IPS-15b (cell line): Measurements from ENCODE around the gene GRAMD1A.
"Not testable (repeated sequence)": the region's sequence is repeated elsewhere in the genome, so short reads cannot be mapped to it uniquely, and the experiment has no call there.

ENCODE experiments used
- H3K27me3 ChIP-seq: one replicate; pipeline ENCODE4 v1.6.1; 2013; ENCODE audit warnings: low read length; ENCODE audit not compliant: control insufficient read depth, insufficient read depth
- H3K36me3 ChIP-seq: one replicate; pipeline ENCODE4 v1.6.1; 2013; ENCODE audit warnings: low read length; ENCODE audit not compliant: control insufficient read depth, insufficient read depth
- H3K4me1 ChIP-seq: one replicate; pipeline ENCODE4 v1.6.1; 2013; ENCODE audit warnings: mild to moderate bottlenecking, low read length; ENCODE audit not compliant: control insufficient read depth, insufficient read depth
- H3K4me3 ChIP-seq: one replicate; pipeline ENCODE4 v1.5.1; 2013; ENCODE audit warnings: low read depth, low read length
- H3K9ac ChIP-seq: one replicate; pipeline ENCODE4 v1.6.1; 2013; ENCODE audit warnings: low read depth, mild to moderate bottlenecking, low read length
- H3K9me3 ChIP-seq: one replicate; pipeline ENCODE4 v1.6.1; 2013; ENCODE audit warnings: mild to moderate bottlenecking, low read length; ENCODE audit not compliant: control insufficient read depth, insufficient read depth

GRAMD1A gene

DNA sequence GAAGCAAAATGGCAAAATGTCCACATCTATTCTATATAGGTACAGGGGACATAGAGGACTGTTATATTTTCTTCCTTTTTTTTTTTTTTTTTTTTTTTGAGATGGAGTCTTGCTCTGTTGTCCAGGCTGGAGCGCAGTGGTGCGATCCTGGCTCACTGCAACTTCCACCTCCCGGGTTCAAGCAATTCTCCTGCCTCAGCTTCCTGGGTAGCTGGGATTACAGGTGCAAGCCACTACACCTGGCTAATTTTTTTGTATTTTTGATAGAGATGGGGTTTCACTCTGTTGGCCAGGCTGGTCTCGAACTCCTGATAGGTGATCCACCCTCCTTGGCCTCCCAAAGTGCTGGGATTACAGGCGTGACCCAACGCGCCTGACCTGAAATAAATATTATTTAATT lies 1.9 kb upstream of the GRAMD1A start:
- H3K4me1 ChIP-seq: peaks cover 12% of the 10 kb centered on the region
- not testable (repeated sequence) for H3K4me3 ChIP-seq, H3K9ac ChIP-seq, H3K27me3 ChIP-seq, H3K36me3 ChIP-seq, H3K9me3 ChIP-seq

DNA sequence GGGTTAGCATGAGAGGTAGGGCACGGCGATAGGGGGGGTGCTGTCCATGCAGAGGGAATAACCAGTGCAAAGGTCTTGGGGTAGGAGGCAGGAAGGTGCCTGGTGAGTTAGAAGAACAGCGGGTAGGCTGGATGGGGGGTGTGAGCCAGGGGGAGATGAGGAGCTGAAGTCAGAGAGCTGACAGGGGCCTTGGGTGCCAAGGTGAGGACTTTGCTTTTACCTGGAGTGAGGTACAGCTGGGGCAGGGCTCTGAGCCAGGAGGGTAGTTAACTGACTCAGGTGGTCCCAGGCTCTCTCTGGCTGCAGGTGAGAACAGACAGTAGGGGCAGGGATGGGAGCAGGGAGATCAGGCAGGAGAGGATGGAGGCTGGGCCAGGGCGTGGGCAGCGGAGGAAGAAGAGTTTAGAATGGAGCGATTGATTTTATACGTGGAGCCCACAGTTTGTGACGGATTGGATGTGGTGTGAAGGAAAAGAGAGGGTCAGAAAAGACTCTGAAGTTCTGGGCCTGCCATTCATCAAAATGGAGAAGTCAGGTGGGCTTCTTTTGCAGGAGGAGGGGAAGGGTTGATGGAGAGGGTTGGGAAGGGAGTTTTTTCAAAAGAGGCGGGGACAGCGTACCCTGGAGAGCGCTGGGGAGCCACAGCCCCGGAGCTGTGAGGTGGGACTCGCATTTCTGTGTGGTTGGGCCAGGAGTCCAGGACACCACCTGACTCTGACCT lies 1.2 kb upstream of the GRAMD1A start:
- H3K36me3 ChIP-seq: no peaks in the 10 kb centered on the region
- peak overlapping the region; percentile 97 for H3K9ac ChIP-seq
- peaks cover 16% of the 10 kb centered on the region for H3K4me1 ChIP-seq

DNA sequence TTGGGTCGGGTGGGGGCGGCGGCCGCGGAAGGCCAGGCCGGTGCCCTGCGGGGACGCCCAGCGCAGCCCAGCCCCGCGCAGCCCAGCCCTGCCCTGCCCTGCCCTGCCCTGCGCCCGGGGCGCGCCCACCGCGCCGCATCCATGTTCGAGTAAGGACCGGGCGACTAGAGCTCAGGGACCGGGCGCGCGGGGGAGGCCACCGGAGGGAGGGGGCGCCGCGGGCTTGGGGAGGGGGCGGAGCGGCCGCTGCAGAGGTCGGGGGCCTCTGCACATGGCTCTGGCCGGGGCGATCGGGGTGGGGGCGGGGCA lies 169 bp downstream of the GRAMD1A start:
- Histone ChIP-seq H3K9me3 (no peaks in the 10 kb centered on the region), H3K36me3 (peaks cover 7% of the 10 kb centered on the region), H3K4me1 (peaks cover 16% of the 10 kb centered on the region), H3K27me3 (no peaks in the 10 kb centered on the region), H3K9ac (peak overlapping the region; percentile 74), H3K4me3 (peak overlapping the region; percentile 92)

More for the DNA sequence above, 1.2 kb upstream of the GRAMD1A start:
- Histone ChIP-seq H3K9me3 (no peaks in the 10 kb centered on the region), H3K4me3 (peak overlapping the region; percentile 92), H3K27me3 (no peaks in the 10 kb centered on the region)

DNA sequence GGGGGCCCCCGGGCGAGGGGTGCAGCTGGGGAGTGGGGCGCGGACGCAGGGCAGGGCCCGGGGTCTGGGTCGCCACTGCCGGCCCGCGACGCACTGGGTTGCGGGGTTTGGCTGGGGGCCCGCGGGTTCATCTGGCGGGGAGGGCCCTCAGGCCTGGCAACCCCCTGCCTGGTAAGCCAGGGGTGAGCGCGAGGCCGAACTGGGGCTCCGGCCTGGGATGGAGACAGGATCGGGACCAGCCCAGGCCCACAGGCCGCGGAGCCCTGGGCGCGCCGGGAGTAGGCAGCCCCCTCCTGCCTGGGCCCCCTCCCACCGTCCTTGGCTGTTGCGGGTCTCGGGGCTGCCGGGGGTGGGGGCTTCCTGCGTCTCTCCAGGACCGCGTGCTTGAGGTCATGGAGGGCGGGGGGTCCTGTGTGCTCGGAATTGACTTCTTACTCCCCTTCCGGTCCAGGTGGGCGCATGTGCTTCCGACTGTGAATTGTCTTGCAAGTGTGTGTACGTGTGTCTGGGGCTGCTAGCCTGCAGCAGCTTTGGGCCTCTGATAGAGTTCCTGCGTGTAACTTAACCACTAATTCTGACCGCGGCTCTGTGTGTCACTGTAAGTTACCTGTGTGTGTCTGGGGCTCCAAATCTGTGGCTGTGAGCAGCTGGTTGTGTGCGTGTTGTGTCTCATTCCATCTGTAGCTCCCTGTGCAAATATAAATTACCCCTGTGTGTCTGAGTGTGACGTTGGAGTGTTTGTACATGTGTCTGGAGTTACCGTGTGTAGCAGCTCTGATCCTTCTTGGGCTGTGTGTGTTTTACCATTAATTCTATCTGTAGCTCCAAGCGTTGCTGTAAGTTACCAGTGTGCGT lies 751 bp downstream of the GRAMD1A start:
- Histone ChIP-seq H3K4me3 (peak overlapping the region; percentile 50), H3K4me1 (peaks cover 16% of the 10 kb centered on the region), H3K9ac (peak overlapping the region; percentile 74), H3K27me3 (no peaks in the 10 kb centered on the region), H3K36me3 (peaks cover 11% of the 10 kb centered on the region), H3K9me3 (no peaks in the 10 kb centered on the region)

DNA sequence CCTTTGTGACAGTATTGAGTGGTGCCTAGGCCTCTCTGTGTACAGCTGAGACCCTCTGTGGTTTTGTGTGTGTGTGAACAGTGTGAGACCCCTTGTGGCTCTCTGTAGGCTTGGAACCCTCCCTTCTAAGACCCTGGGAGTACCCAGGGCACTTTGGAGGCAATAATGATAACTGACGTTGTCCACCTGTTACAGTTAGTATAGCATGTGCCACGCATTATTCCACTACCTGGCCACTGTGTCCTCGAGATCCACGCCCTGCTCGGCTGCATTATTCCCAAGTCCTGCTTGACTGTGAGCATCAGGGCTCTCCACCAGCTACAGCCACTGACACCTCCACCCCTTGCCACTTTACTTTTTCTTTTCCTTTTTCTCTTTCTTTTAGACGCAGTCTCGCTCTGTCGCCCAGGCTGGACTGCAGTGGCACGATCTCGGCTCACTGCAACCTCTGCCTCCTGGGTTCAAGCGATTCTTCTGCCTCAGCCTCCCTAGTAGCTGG lies 2.0 kb downstream of the GRAMD1A start:
- Histone ChIP-seq H3K9me3 (no peaks in the 10 kb centered on the region), H3K36me3 (peaks cover 12% of the 10 kb centered on the region), H3K4me3 (peak overlapping the region; percentile 50), H3K4me1 (peaks cover 16% of the 10 kb centered on the region), H3K9ac (no peak overlapping the region), H3K27me3 (no peaks in the 10 kb centered on the region)

DNA sequence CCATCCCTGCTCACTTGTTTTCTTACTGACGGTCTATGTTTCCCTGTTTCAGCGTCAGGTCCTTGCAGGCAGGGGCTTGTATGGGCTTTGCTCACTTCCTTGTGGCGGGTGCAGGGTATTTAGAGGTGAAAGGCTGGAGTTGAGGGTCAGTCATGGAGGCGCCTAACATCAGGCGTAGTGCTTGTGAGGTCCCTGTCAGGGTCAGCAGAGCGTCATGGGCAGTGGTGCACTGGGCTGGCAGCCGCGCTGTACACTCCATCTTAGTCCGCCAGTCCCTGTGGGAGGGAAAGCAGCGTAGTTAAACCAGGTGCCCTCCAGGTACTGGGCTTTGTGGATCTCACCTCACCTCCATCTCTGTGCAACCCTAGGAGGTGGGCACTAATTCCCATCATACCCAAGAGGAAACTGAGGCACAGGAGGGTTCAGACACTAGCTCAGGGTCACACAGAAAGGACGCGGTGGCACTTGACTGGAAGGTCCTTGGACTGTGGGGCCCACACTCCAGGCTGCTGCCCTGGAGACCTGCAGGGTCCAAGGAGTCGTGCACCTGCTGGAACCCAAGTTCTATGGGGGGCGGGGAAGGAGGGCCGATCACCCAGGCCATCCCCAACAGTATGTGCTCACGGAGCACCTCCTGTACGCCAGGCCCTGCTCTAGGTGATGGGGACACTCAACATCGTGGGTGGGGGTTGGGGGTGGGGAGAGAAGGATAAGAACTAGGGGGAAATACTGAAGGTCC lies 4.6 kb downstream of the GRAMD1A start:
- Histone ChIP-seq H3K36me3 (peaks cover 20% of the 10 kb centered on the region), H3K9me3 (no peaks in the 10 kb centered on the region), H3K4me1 (peaks cover 7% of the 10 kb centered on the region), H3K27me3 (no peaks in the 10 kb centered on the region), H3K4me3 (no peak overlapping the region), H3K9ac (peak overlapping the region; percentile 54)

DNA sequence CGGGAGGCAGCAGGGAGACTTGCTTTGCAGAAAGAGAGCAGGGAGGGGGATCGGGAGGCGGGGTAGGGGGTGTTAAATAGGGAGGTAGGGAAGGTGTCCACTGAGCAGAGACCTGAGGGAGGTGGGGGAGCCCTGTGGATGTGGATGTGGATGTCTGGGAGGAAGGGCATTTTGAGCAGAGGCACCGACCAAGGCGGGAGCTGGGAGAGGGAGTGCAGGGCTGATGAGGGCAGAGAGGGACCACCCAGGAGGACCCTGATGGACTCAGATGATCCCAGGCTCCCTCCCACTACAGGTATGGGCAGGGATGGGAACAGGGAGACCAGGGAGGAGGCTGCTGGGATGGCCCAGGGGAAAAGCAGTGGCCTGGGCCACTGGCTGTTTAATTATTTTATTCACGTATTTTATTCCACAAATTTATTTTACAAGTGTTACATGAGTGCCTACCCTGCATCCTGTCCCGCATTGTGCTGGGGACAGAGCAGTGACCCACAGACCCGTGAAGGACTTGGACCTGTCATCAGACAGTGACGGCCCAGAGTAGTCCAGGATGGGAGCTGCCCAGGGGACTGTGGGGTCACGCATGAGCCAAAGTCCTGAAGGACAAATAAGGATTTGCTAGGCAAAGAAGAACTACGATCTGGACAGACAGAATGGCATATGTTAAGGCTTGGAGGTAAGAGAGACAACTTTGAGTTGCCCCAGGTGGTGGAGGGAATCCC lies 5.3 kb downstream of the GRAMD1A start:
- Histone ChIP-seq H3K4me3 (no peak overlapping the region), H3K4me1 (peaks cover 7% of the 10 kb centered on the region), H3K9ac (no peak overlapping the region), H3K36me3 (peaks cover 27% of the 10 kb centered on the region), H3K9me3 (no peaks in the 10 kb centered on the region), H3K27me3 (no peaks in the 10 kb centered on the region)

DNA sequence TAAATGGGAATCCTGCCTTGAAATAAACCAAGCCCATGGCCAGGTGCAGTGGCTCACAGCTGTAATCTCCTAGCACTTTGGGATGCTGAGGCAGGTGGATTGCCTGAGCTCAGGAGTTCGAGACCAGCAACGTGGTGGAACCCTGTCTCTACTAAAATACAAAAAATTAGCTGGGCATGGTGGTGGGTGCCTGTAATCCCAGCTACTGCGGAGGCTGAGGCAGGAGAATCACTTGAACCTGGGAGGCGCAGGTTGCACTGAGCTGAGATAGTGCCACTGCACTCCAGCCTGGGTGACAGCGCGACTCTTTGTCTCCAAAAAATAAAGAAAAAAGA lies 5.9 kb downstream of the GRAMD1A start:
- not testable (repeated sequence) for H3K9ac ChIP-seq, H3K4me1 ChIP-seq, H3K9me3 ChIP-seq, H3K4me3 ChIP-seq, H3K27me3 ChIP-seq
- peaks cover 31% of the 10 kb centered on the region for H3K36me3 ChIP-seq

DNA sequence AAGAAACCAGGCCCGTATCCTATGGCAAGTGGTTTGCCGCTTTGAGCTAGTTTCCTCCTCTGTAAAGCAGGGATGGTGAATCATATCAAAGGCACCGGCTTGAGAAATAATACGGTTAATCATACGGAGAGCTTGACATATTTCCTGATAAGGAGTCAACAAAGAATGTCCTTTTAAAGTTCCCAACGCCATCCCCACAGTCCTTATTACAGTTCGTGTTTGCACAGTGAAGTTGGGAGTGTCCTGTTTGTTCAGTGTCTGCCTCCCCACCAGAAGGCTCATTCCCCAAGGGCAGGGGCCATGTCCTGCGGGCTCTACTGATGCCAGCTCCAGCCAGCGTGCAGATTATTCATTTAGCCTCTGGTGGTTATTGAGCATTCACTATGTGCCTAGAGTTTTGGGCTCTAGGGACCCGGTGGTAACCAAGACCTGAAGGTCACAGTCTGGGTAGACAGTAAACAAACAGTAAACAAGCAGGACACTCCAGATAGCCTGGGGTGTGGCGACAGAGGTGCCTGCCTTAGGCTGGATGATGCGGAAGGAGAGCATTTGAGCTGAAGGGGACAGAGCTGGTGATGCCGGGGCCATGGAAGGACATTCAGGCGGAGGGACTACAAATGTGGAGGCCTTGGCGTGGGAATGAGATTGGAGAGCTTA lies 6.3 kb downstream of the GRAMD1A start:
- H3K4me1 ChIP-seq: peaks cover 7% of the 10 kb centered on the region
- H3K36me3 ChIP-seq: peaks cover 36% of the 10 kb centered on the region

DNA sequence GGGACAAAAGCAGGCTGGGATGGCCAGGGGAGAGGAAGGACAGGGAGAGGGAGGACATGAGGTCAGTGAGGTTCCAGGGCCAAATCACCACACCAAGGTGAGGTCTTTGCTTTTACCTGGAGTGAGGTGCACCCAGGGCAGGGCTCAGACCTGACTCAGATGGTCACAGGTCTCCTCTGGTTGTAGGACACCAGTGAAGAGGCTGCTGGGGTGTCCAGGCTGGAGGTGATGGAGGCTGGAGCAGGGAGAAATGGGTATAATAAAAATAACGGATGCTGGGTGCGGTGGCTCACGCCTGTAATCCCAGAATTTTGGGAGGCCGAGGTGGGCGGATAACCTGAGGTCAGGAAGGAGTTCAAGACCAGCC lies 6.9 kb downstream of the GRAMD1A start:
- no peak overlapping the region for H3K4me3 ChIP-seq
- no peaks in the 10 kb centered on the region for H3K9me3 ChIP-seq
- H3K4me1 ChIP-seq: peaks cover 7% of the 10 kb centered on the region
- peaks cover 41% of the 10 kb centered on the region for H3K36me3 ChIP-seq
- no peak overlapping the region for H3K9ac ChIP-seq
- no peaks in the 10 kb centered on the region for H3K27me3 ChIP-seq

More for the DNA sequence above, 6.3 kb downstream of the GRAMD1A start:
- Histone ChIP-seq H3K9ac (no peak overlapping the region), H3K4me3 (no peak overlapping the region), H3K9me3 (no peaks in the 10 kb centered on the region), H3K27me3 (no peaks in the 10 kb centered on the region)

DNA sequence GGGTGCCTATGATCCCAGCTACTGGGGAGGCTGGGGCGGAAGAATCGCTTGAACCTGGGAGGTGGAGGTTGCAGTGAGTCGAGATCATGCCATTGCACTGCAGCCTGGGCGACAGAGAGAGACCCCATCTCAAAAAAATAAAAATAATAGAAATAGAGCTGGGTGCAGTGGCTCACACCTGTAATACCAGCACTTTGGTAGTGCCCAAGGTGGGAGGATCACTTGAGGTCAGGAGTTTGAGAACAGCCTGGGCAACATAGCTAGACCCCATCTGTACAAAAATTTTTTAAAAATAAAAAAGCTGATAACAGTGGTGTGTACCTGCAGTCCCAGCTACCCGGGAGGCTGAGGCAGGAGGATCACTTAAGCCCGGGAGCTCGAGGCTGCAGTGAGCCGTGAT lies 7.3 kb downstream of the GRAMD1A start:
- H3K9ac ChIP-seq, H3K27me3 ChIP-seq, H3K4me3 ChIP-seq, H3K4me1 ChIP-seq, H3K9me3 ChIP-seq: not testable (repeated sequence)
- H3K36me3 ChIP-seq: peaks cover 46% of the 10 kb centered on the region
